Stimulated activated CD4-positive, alpha-beta T cell treated with anti-CD3 and anti-CD28 coated beads, Interleukin-1b, Interleukin-23, amount 100 ng/mL, for 24 hours (primary cell): Measurements from ENCODE around the gene RNF4.
"Not testable (repeated sequence)": the region's sequence is repeated elsewhere in the genome, so short reads cannot be mapped to it uniquely, and the experiment has no call there.

Experiments used
- DNase-seq, 4 experiments: peaks; one replicate each; pipeline ENCODE4 v3.0.0-alpha.2; 2020; ENCODE audit warnings: low read depth in 4 of 4, low spot score in 1 of 4

RNF4 gene

GRCh38 chr4:2526559-2526958 lies 57.7 kb downstream of the RNF4 start:
- DNase-seq = no peak

- DNase-seq = no peak
Measured at GRCh38 chr4:2534904-2535375, 66.0 kb downstream of the RNF4 start.

GRCh38 chr4:2535376-2536192 lies 66.7 kb downstream of the RNF4 start:
- peak; percentile 13 to 30 (median 19) for DNase-seq

GRCh38 chr4:2536193-2537010 lies 67.5 kb downstream of the RNF4 start, which contains the start of gene FAM193A:
TSS of gene FAM193A (plus strand) at chr4:2536647. CDS start at chr4:2536916, 269 bp downstream.
- peak; percentile 87 to 99 (median 94) for DNase-seq

GRCh38 chr4:2537011-2537830 lies 68.3 kb downstream of the RNF4 start:
- peak; percentile 13 to 37 (median 22) for DNase-seq

GRCh38 chr4:2543580-2544191 lies 74.8 kb downstream of the RNF4 start:
- DNase-seq = not testable (repeated sequence)

GRCh38 chr4:2545321-2546013 lies 76.6 kb downstream of the RNF4 start:
- DNase-seq = no peak

GRCh38 chr4:2546286-2546823 lies 77.4 kb downstream of the RNF4 start:
- no peak for DNase-seq

- DNase-seq = not testable (repeated sequence)
Measured at GRCh38 chr4:2546961-2547691, 78.2 kb downstream of the RNF4 start.

- no peak for DNase-seq
Measured at GRCh38 chr4:2551118-2551517, 82.2 kb downstream of the RNF4 start.

- no peak for DNase-seq
Measured at GRCh38 chr4:2552806-2553205, 83.9 kb downstream of the RNF4 start.

GRCh38 chr4:2558301-2558700 lies 89.4 kb downstream of the RNF4 start:
- DNase-seq = no peak

- DNase-seq = no peak
Measured at GRCh38 chr4:2560167-2560566, 91.3 kb downstream of the RNF4 start.
